BLaER1 treated with 17β-estradiol and CSF1 and Interleukin-3, amounts not matched to agents 10 nM and 100 nM (cell line): ENCODE measurements around the gene MTRF1L.

Source experiments
- H3K27ac ChIP-seq, 11 experiments: shearing (Covaris generic); formaldehyde crosslinking; 2 replicates each; pipeline ENCODE4 v1.8.1; 2022
- H3K27me3 ChIP-seq, 11 experiments: shearing (Covaris generic); formaldehyde crosslinking; 2 replicates each; pipeline ENCODE4 v1.8.1; 2022
- H3K36me3 ChIP-seq, 11 experiments: shearing (Covaris generic); formaldehyde crosslinking; 2 replicates each; pipeline ENCODE4 v1.8.1; 2022
- H3K4me1 ChIP-seq, 10 experiments: shearing (Covaris generic); formaldehyde crosslinking; 2 replicates each; pipeline ENCODE4 v1.8.1; 2022
- H3K4me2 ChIP-seq, 11 experiments: shearing (Covaris generic); formaldehyde crosslinking; 2 replicates each; pipeline ENCODE4 v1.8.1; 2022
- H3K4me3 ChIP-seq, 10 experiments: shearing (Covaris generic); formaldehyde crosslinking; 2 replicates each; pipeline ENCODE4 v1.8.1; 2022
- H3K9ac ChIP-seq, 11 experiments: shearing (Covaris generic); formaldehyde crosslinking; 2 replicates each; pipeline ENCODE4 v1.8.1; 2022
- H3K9me3 ChIP-seq, 11 experiments: shearing (Covaris generic); formaldehyde crosslinking; replicated peaks in 1 of 11; 2 replicates each; pipeline ENCODE4 v1.8.1; 2022
- H4K20me1 ChIP-seq, 11 experiments: shearing (Covaris generic); formaldehyde crosslinking; 2 replicates each; pipeline ENCODE4 v1.8.1; 2022
- Cebpa-rat ChIP-seq, 11 experiments: shearing (Covaris generic); IDR thresholded peaks; 2 replicates each; pipeline ENCODE4 v1.8.1; 2022

MTRF1L gene

GRCh38 chr6:153032255-153032882, 29.9 kb upstream of the MTRF1L start:
- no peak overlapping the region for H3K27ac ChIP-seq
- no peak overlapping the region for H3K9ac ChIP-seq

GRCh38 chr6:153031335-153031955, 28.9 kb upstream of the MTRF1L start:
- Histone ChIP-seq H3K4me1 (peaks cover 0 to 15% (median 7%) of the 10 kb centered on the region in 10 experiments; a peak in 10 of 20 replicates), H3K36me3 (no peaks in the 10 kb centered on the region), H3K9ac (no peak overlapping the region), H3K27me3 (no peaks in the 10 kb centered on the region), H3K4me3 (no peak overlapping the region), H3K9me3 (no peaks in the 10 kb centered on the region), H4K20me1 (no peaks in the 10 kb centered on the region), H3K4me2 (peak overlapping the region in 5 of 11 experiments; percentile 6 to 40 (median 31); a peak in 6 of 22 replicates), H3K27ac (no peak overlapping the region)
- TF ChIP-seq Cebpa-rat (IDR thresholded peaks at IDR 0.05): peak in 1 of 11 experiments; percentile 52; a peak in 1 of 22 replicates

More at GRCh38 chr6:153032255-153032882, 29.9 kb upstream of the MTRF1L start:
- H3K4me2 ChIP-seq: 0 out of 22 replicates have a peak overlapping the region, but pooled peaks of 1 of the 11 experiments have one; percentile 7
- H3K9me3 ChIP-seq: no peaks in the 10 kb centered on the region
- H3K36me3 ChIP-seq: no peaks in the 10 kb centered on the region
- peaks cover 0 to 15% (median 7%) of the 10 kb centered on the region in 10 experiments; a peak in 10 of 20 replicates for H3K4me1 ChIP-seq
- H3K4me3 ChIP-seq: no peak overlapping the region
- no peaks in the 10 kb centered on the region for H4K20me1 ChIP-seq
- no peak for TF ChIP-seq Cebpa-rat (IDR thresholded peaks at IDR 0.05)
- no peaks in the 10 kb centered on the region for H3K27me3 ChIP-seq

GRCh38 chr6:153028963-153029362, 26.5 kb upstream of the MTRF1L start:
- no peak overlapping the region for H3K4me3 ChIP-seq
- H3K4me2 ChIP-seq: no peak overlapping the region
- no peaks in the 10 kb centered on the region for H3K27me3 ChIP-seq
- H3K9ac ChIP-seq: no peak overlapping the region
- no peak for TF ChIP-seq Cebpa-rat (IDR thresholded peaks at IDR 0.05)
- no peaks in the 10 kb centered on the region for H3K9me3 ChIP-seq
- H3K27ac ChIP-seq: no peak overlapping the region
- no peaks in the 10 kb centered on the region for H3K36me3 ChIP-seq
- H4K20me1 ChIP-seq: no peaks in the 10 kb centered on the region
- H3K4me1 ChIP-seq: peaks cover 0 to 15% (median 7%) of the 10 kb centered on the region in 10 experiments; a peak in 10 of 20 replicates

- Histone ChIP-seq H3K27ac (no peak overlapping the region), H4K20me1 (no peaks in the 10 kb centered on the region), H3K27me3 (no peaks in the 10 kb centered on the region), H3K9me3 (no peaks in the 10 kb centered on the region), H3K4me2 (no peak overlapping the region), H3K4me1 (peaks cover 0 to 15% (median 7%) of the 10 kb centered on the region in 10 experiments; a peak in 10 of 20 replicates), H3K36me3 (no peaks in the 10 kb centered on the region), H3K9ac (no peak overlapping the region), H3K4me3 (no peak overlapping the region)
- TF ChIP-seq Cebpa-rat (IDR thresholded peaks at IDR 0.05): no peak
These were observed 25.8 kb upstream of the MTRF1L start for GRCh38 chr6:153028286-153028685.

GRCh38 chr6:153027480-153027879, 25.0 kb upstream of the MTRF1L start:
- Histone ChIP-seq H3K4me1 (peaks cover 0 to 15% (median 7%) of the 10 kb centered on the region in 10 experiments; a peak in 10 of 20 replicates), H3K27ac (no peak overlapping the region), H3K36me3 (no peaks in the 10 kb centered on the region), H3K9me3 (no peaks in the 10 kb centered on the region), H3K4me2 (no peak overlapping the region), H3K27me3 (no peaks in the 10 kb centered on the region), H3K4me3 (no peak overlapping the region), H3K9ac (no peak overlapping the region), H4K20me1 (no peaks in the 10 kb centered on the region)
- no peak for TF ChIP-seq Cebpa-rat (IDR thresholded peaks at IDR 0.05)

GRCh38 chr6:153024709-153025017, 22.2 kb upstream of the MTRF1L start:
- Histone ChIP-seq H3K27ac (no peak overlapping the region), H3K4me2 (no peak overlapping the region), H3K9me3 (no peaks in the 10 kb centered on the region), H3K9ac (no peak overlapping the region), H3K4me1 (no peaks in the 10 kb centered on the region), H3K27me3 (no peaks in the 10 kb centered on the region), H3K36me3 (no peaks in the 10 kb centered on the region), H4K20me1 (no peaks in the 10 kb centered on the region), H3K4me3 (no peak overlapping the region)
- TF ChIP-seq Cebpa-rat (IDR thresholded peaks at IDR 0.05): no peak

- Histone ChIP-seq H3K27me3 (no peaks in the 10 kb centered on the region), H4K20me1 (no peaks in the 10 kb centered on the region), H3K9me3 (no peaks in the 10 kb centered on the region), H3K4me3 (no peak overlapping the region), H3K27ac (no peak overlapping the region), H3K36me3 (no peaks in the 10 kb centered on the region), H3K4me2 (no peak overlapping the region), H3K4me1 (no peaks in the 10 kb centered on the region), H3K9ac (no peak overlapping the region)
- TF ChIP-seq Cebpa-rat (IDR thresholded peaks at IDR 0.05): no peak
These were observed 21.6 kb upstream of the MTRF1L start for GRCh38 chr6:153023977-153024708.

- Histone ChIP-seq H3K27me3 (no peaks in the 10 kb centered on the region), H3K9ac (no peak overlapping the region), H3K27ac (no peak overlapping the region), H3K36me3 (no peaks in the 10 kb centered on the region), H4K20me1 (no peaks in the 10 kb centered on the region), H3K4me3 (no peak overlapping the region), H3K9me3 (no peaks in the 10 kb centered on the region), H3K4me2 (no peak overlapping the region), H3K4me1 (no peaks in the 10 kb centered on the region)
- TF ChIP-seq Cebpa-rat (IDR thresholded peaks at IDR 0.05): no peak
These were observed 15.8 kb upstream of the MTRF1L start for GRCh38 chr6:153018355-153018754.

GRCh38 chr6:153016846-153017245, 14.3 kb upstream of the MTRF1L start:
- Histone ChIP-seq H3K27ac (no peak overlapping the region), H4K20me1 (no peaks in the 10 kb centered on the region), H3K9ac (no peak overlapping the region), H3K9me3 (no peaks in the 10 kb centered on the region), H3K4me3 (no peak overlapping the region), H3K36me3 (no peaks in the 10 kb centered on the region), H3K4me2 (no peak overlapping the region), H3K27me3 (no peaks in the 10 kb centered on the region), H3K4me1 (no peaks in the 10 kb centered on the region)
- TF ChIP-seq Cebpa-rat (IDR thresholded peaks at IDR 0.05): no peak
